Sigmoid colon (tissue), 7 donors: ENCODE measurements around the gene SLCO3A1. TPM values are rescaled to one million over a fixed set of nuclear protein-coding genes. Genes with fewer than 3 reads are reported as not detected.
A peak's percentile ranks its signal among the peaks of the same experiment; 100 is the strongest.

ENCODE experiments used
- DNase-seq: peaks from one replicate; pipeline ENCODE4 v3.0.0-alpha.2; 2019
- H3K27ac ChIP-seq, 4 donors: fragments of 200-600 bp; sonication (generic); one replicate each; pipeline ENCODE4 v1.5.1; 2016 to 2019; ENCODE audit warnings: mild to moderate bottlenecking in 1 of 4
- H3K27me3 ChIP-seq, 3 donors: fragments of 200-600 bp; sonication (generic); one replicate each; pipeline ENCODE4 v1.5.1; 2019; ENCODE audit warnings: mild to moderate bottlenecking in 1 of 3
- H3K36me3 ChIP-seq, 4 donors: fragments of 200-600 bp; sonication (generic); one replicate each; pipeline ENCODE4 v1.5.1; 2016 to 2019
- H3K4me1 ChIP-seq, 4 donors: fragments of 200-600 bp; sonication (generic); one replicate each; pipeline ENCODE4 v1.5.1; 2017 to 2019
- H3K4me3 ChIP-seq, 4 donors: fragments of 200-600 bp; sonication (generic); one replicate each; pipeline ENCODE4 v1.5.1; 2017 to 2019; ENCODE audit warnings: mild to moderate bottlenecking in 2 of 4, moderate library complexity in 1 of 4
- H3K9me3 ChIP-seq, 4 donors: fragments of 200-600 bp in 3 of 4; sonication (generic) in 3 of 4; one replicate each; pipeline versions ENCODE4 v1.5.1 to v1.6.1; 2013 to 2019
- CTCF ChIP-seq, 4 experiments: fragments of 450-650 bp in 3 of 4; fragments of 200-600 bp in 1 of 4; IDR thresholded peaks; one replicate each; pipeline ENCODE4 v1.5.1; 2016 to 2019; ENCODE audit warnings: antibody characterized with exemption in 4 of 4, mild to moderate bottlenecking in 3 of 4, moderate library complexity in 2 of 4
- EP300 ChIP-seq, 4 donors: sonication (generic); formaldehyde crosslinking; IDR thresholded peaks; one replicate each; pipeline ENCODE4 v1.6.1; 2017; ENCODE audit warnings: antibody characterized with exemption in 4 of 4
- POLR2A ChIP-seq, 2 donors: fragments of 450-650 bp; IDR thresholded peaks; one replicate each; pipeline ENCODE4 v1.6.1; 2016; ENCODE audit warnings: antibody characterized with exemption in 2 of 2, mild to moderate bottlenecking in 2 of 2, moderate library complexity in 2 of 2
- POLR2AphosphoS5 ChIP-seq, 4 donors: sonication (generic); formaldehyde crosslinking; IDR thresholded peaks; one replicate each; pipeline ENCODE4 v1.6.1; 2017; ENCODE audit warnings: antibody characterized with exemption in 4 of 4
- WGBS, 2 donors: extraction: QIAGEN DNeasy Blood & Tissue Kit; methylation state at CpG; one replicate each; pipeline ENCODE4 v1.1.7; 2013; 5-methylcytosine and 5-hydroxymethylcytosine counted together
- intact Hi-C: fragments of 100-400 bp; cut with DNase I; formaldehyde crosslinking; loops from one replicate; pipeline ENCODE4 v1.15.1; 2023
- polyA plus RNA-seq, 3 donors: library from polyadenylated mRNA; stranded (reverse); fragments of 200-250 nt; gene quantifications; one replicate each; pipeline ENCODE4 v1.2.3, GENCODE V29; 2013
- total RNA-seq, 4 donors: library from RNA; depleted of rRNA; stranded (reverse); fragments of >200 nt; gene quantifications; one replicate each; pipeline ENCODE4 v1.1.0, GENCODE V29; 2016
- donor health status: healthy with polysubstance abuse.
- donor health status: Bipolar disorder and iron deficiency.
- donor health status: healthy.

Gene SLCO3A1
- total and polyA plus RNA-seq, 7 donors: 1.4 to 10.5 (median 4.6) TPM

GRCh38 chr15:92079647-92080255 is 226.2 kb downstream of the SLCO3A1 start:
- no peak overlapping the region for H3K27ac ChIP-seq
- WGBS, 2 donors: 94 to 95% methylated on average over 10 of the region's 10 CpGs
- H3K36me3 ChIP-seq: no peaks in the 10 kb centered on the region
- no peak for DNase-seq
- H3K27me3 ChIP-seq: no peaks in the 10 kb centered on the region
- H3K9me3 ChIP-seq: no peaks in the 10 kb centered on the region
- no peak overlapping the region for H3K4me3 ChIP-seq
- TF ChIP-seq POLR2A (IDR thresholded peaks at IDR 0.05) (no peak), EP300 (IDR thresholded peaks at IDR 0.05) (no peak), CTCF (IDR thresholded peaks at IDR 0.05) (no peak), POLR2AphosphoS5 (IDR thresholded peaks at IDR 0.05) (no peak)
- intact Hi-C loops: loop anchor here (10.0 kb wide), 2 partner anchors 225 to 375 kb away; partner anchors contain the start of gene SLCO3A1
- H3K4me1 ChIP-seq: peaks cover 0 to 8% (median 3%) of the 10 kb centered on the region in 4 donors

- Histone ChIP-seq H3K27ac (no peak overlapping the region), H3K27me3 (no peaks in the 10 kb centered on the region), H3K4me3 (no peak overlapping the region), H3K9me3 (no peaks in the 10 kb centered on the region), H3K4me1 (peaks cover 0 to 8% (median 3%) of the 10 kb centered on the region in 4 donors), H3K36me3 (no peaks in the 10 kb centered on the region)
- intact Hi-C loops: loop anchor here (1.0 to 10.0 kb wide), 2 partner anchors 377 to 779 kb away; no protein-coding TSS in a partner anchor
- DNase-seq: peak; percentile 80
- 19 to 22% methylated on average over 10 of the region's 10 CpGs for WGBS, 2 donors
- TF ChIP-seq POLR2AphosphoS5 (IDR thresholded peaks at IDR 0.05): no peak
- peak; percentile 37 to 68 (median 54) for TF ChIP-seq CTCF (IDR thresholded peaks at IDR 0.05)
- TF ChIP-seq EP300 (IDR thresholded peaks at IDR 0.05): no peak
- no peak for TF ChIP-seq POLR2A (IDR thresholded peaks at IDR 0.05)
Measured at GRCh38 chr15:92082006-92082843, 228.7 kb downstream of the SLCO3A1 start.

- TF ChIP-seq CTCF (IDR thresholded peaks at IDR 0.05): no peak
- no peak for TF ChIP-seq POLR2A (IDR thresholded peaks at IDR 0.05)
- TF ChIP-seq POLR2AphosphoS5 (IDR thresholded peaks at IDR 0.05): no peak
- TF ChIP-seq EP300 (IDR thresholded peaks at IDR 0.05): no peak
- no peak overlapping the region for H3K27ac ChIP-seq
- no peak overlapping the region for H3K4me3 ChIP-seq
- H3K27me3 ChIP-seq: no peaks in the 10 kb centered on the region
- WGBS, 2 donors: 85 to 88% methylated on average over 4 of the region's 4 CpGs
- intact Hi-C loops: loop anchor here (10.0 kb wide), 1 partner anchor 378 kb away; no protein-coding TSS in a partner anchor
- no peaks in the 10 kb centered on the region for H3K9me3 ChIP-seq
- H3K4me1 ChIP-seq: peaks cover 0 to 8% (median 3%) of the 10 kb centered on the region in 4 donors
- DNase-seq: no peak
- no peaks in the 10 kb centered on the region for H3K36me3 ChIP-seq
Measured at GRCh38 chr15:92083190-92083589, 229.7 kb downstream of the SLCO3A1 start.

- no peaks in the 10 kb centered on the region for H3K9me3 ChIP-seq
Measured at GRCh38 chr15:92087211-92087610, 233.7 kb downstream of the SLCO3A1 start.

More at GRCh38 chr15:92087211-92087610, 233.7 kb downstream of the SLCO3A1 start:
- Histone ChIP-seq H3K36me3 (no peaks in the 10 kb centered on the region), H3K27ac (no peak overlapping the region), H3K27me3 (peaks cover 0 to 7% (median 0%) of the 10 kb centered on the region in 3 donors), H3K4me3 (no peak overlapping the region), H3K4me1 (peaks cover 0 to 3% (median 1%) of the 10 kb centered on the region in 4 donors)
- DNase-seq: no peak
- 97 to 98% methylated on average over 2 of the region's 2 CpGs for WGBS, 2 donors
- intact Hi-C loops: loop anchor here (10.0 kb wide), 1 partner anchor 382 kb away; no protein-coding TSS in a partner anchor
- TF ChIP-seq CTCF (IDR thresholded peaks at IDR 0.05): no peak
- TF ChIP-seq POLR2AphosphoS5 (IDR thresholded peaks at IDR 0.05): no peak
- no peak for TF ChIP-seq POLR2A (IDR thresholded peaks at IDR 0.05)
- TF ChIP-seq EP300 (IDR thresholded peaks at IDR 0.05): no peak
